GM23248 (cell line): ENCODE measurements around the gene CFAP58. TPM values are rescaled to one million over a fixed set of nuclear protein-coding genes. Genes with fewer than 3 reads are reported as not detected.

Experiments
- DNase-seq: peaks from one replicate; pipeline ENCODE4 v3.0.0-alpha.2; 2015
- H2AFZ ChIP-seq: fragments of 200-600 bp; sonication (generic); 2 replicates; pipeline ENCODE4 v1.6.1; 2016; ENCODE audit warnings: antibody characterized with exemption
- H3F3A ChIP-seq: fragments of 200-600 bp; sonication (generic); 2 replicates; pipeline ENCODE4 v1.6.1; 2016; ENCODE audit warnings: mild to moderate bottlenecking, antibody characterized with exemption, mixed run types; ENCODE audit not compliant: insufficient read depth
- H3K27ac ChIP-seq: fragments of 200-600 bp; sonication (generic); 2 replicates; pipeline ENCODE4 v1.5.1; 2016; ENCODE audit warnings: mild to moderate bottlenecking
- H3K27me3 ChIP-seq: fragments of 200-600 bp; sonication (generic); replicated peaks from 2 replicates; pipeline ENCODE4 v1.6.1; 2016; ENCODE audit warnings: mild to moderate bottlenecking; ENCODE audit not compliant: insufficient read depth
- H3K36me3 ChIP-seq: fragments of 200-600 bp; sonication (generic); 2 replicates; pipeline ENCODE4 v1.6.1; 2016; ENCODE audit warnings: low read depth, mild to moderate bottlenecking
- H3K4me1 ChIP-seq: fragments of 200-600 bp; sonication (generic); 2 replicates; pipeline ENCODE4 v1.6.1; 2016; ENCODE audit warnings: mild to moderate bottlenecking; ENCODE audit not compliant: insufficient read depth
- H3K4me2 ChIP-seq: fragments of 200-600 bp; sonication (generic); one replicate; pipeline ENCODE4 v1.6.1; 2016; ENCODE audit warnings: mild to moderate bottlenecking; ENCODE audit not compliant: unreplicated experiment
- H3K4me3 ChIP-seq: fragments of 200-600 bp; sonication (generic); 2 replicates; pipeline ENCODE4 v1.5.1; 2016; ENCODE audit warnings: mild to moderate bottlenecking
- H3K79me2 ChIP-seq: fragments of 200-600 bp; sonication (generic); 2 replicates; pipeline ENCODE4 v1.6.1; 2016; ENCODE audit warnings: mild to moderate bottlenecking; ENCODE audit not compliant: insufficient read depth
- H3K9ac ChIP-seq: fragments of 200-600 bp; sonication (generic); 2 replicates; pipeline ENCODE4 v1.6.1; 2016; ENCODE audit warnings: mild to moderate bottlenecking
- H3K9me2 ChIP-seq: fragments of 200-600 bp; sonication (generic); 2 replicates; pipeline ENCODE4 v1.6.1; 2016; ENCODE audit warnings: mixed run types, mild to moderate bottlenecking, moderate library complexity; ENCODE audit not compliant: insufficient read depth
- H3K9me3 ChIP-seq: fragments of 200-600 bp; sonication (generic); one replicate; pipeline ENCODE4 v1.6.1; 2017; ENCODE audit warnings: low read depth
- H4K20me1 ChIP-seq: fragments of 200-600 bp; sonication (generic); 2 replicates; pipeline ENCODE4 v1.6.0; 2016; ENCODE audit not compliant: insufficient read depth
- EZH2 ChIP-seq: fragments of 200-600 bp; sonication (generic); IDR thresholded peaks from 2 replicates; pipeline ENCODE4 v1.6.1; 2018; ENCODE audit warnings: antibody characterized with exemption, mild to moderate bottlenecking; ENCODE audit not compliant: insufficient read depth, poor library complexity, severe bottlenecking
- EZH2phosphoT487 ChIP-seq: fragments of 200-600 bp; sonication (generic); IDR thresholded peaks from 2 replicates; pipeline ENCODE4 v1.6.1; 2018; ENCODE audit warnings: antibody characterized with exemption, moderate library complexity, mild to moderate bottlenecking, low read depth; ENCODE audit not compliant: insufficient read depth
- WGBS, 2 experiments: methylation state at CpG; one replicate each; pipeline ENCODE4 v1.1.6; 2015 to 2017; ENCODE audit warnings: low lambda C conversion rate in 2 of 2, low coverage in 1 of 2; ENCODE audit errors: missing lambda C conversion rate in 2 of 2; 5-methylcytosine and 5-hydroxymethylcytosine counted together
- in situ Hi-C: fragments of 300-500 bp; cut with MboI; formaldehyde crosslinking; loops from 2 replicates; pipeline ENCODE4 v1.15.0; 2020
- polyA plus RNA-seq: library from polyadenylated mRNA; unstranded; fragments of >200 nt; fragmentation: Nextera tagmentation; extraction: Ambion mirVana; gene quantifications from 2 replicates; pipeline ENCODE4 v1.2.1, GENCODE V29; 2016
- total RNA-seq: library from RNA; depleted of rRNA; stranded (reverse); fragments of >200 nt; shearing (Covaris generic); gene quantifications from 2 replicates; pipeline ENCODE4 v1.2.3, GENCODE V29; 2014

The CFAP58 gene
- total and polyA plus RNA-seq, 2 experiments from 2014 or later = 0.22 to 0.30 TPM

GRCh38 chr10:104336821-104337467 is 16.7 kb upstream of the CFAP58 start:
- Histone ChIP-seq H3K27me3 (no peaks in the 10 kb centered on the region), H2AFZ (no peak overlapping the region), H3K4me2 (peak overlapping the region; percentile 94), H3K36me3 (no peaks in the 10 kb centered on the region), H3K27ac (peak overlapping the region; percentile 98), H3K9ac (peak overlapping the region; percentile 94), H3K9me3 (no peaks in the 10 kb centered on the region), H3K4me3 (peak overlapping the region; percentile 95), H4K20me1 (no peaks in the 10 kb centered on the region), H3K79me2 (peaks cover 63% of the 10 kb centered on the region), H3K9me2 (no peaks in the 10 kb centered on the region), H3K4me1 (peaks cover 36% of the 10 kb centered on the region), H3F3A (peaks cover 28% of the 10 kb centered on the region)
- TF ChIP-seq EZH2phosphoT487 (no peak), EZH2 (no peak)
- peak; percentile 65 for DNase-seq
- in situ Hi-C loops = no loop called here
- WGBS, 2 experiments = 12 to 16% methylated on average over 12 of the region's 12 CpGs

- H3K27ac ChIP-seq = peak overlapping the region; percentile 98
- in situ Hi-C loops = no loop called here
Observed at GRCh38 chr10:104337521-104337984, 16.1 kb upstream of the CFAP58 start.

GRCh38 chr10:104337985-104338735 is 15.5 kb upstream of the CFAP58 start, which contains the start of gene ITPRIP:
TSS of gene ITPRIP (minus strand) at chr10:104338465. CDS start at chr10:104316051, 22,414 bp downstream.
- DNase-seq = peak; percentile 93
- 1 to 2% methylated on average over 66 to 68 of the region's 70 CpGs for WGBS, 2 experiments
- peaks cover 50% of the 10 kb centered on the region for H3K79me2 ChIP-seq
- H3K36me3 ChIP-seq = no peaks in the 10 kb centered on the region
- no peaks in the 10 kb centered on the region for H3K9me2 ChIP-seq
- TF ChIP-seq EZH2phosphoT487 (no peak), EZH2 (no peak)
- H3K4me1 ChIP-seq = peaks cover 30% of the 10 kb centered on the region
- H3K27me3 ChIP-seq = no peaks in the 10 kb centered on the region
- H3K4me3 ChIP-seq = peak within 1 kb of the TSS; percentile 95
- peak within 1 kb of the TSS; percentile 94 for H3K4me2 ChIP-seq
- H3K9ac ChIP-seq = peak within 1 kb of the TSS; percentile 94
- no peaks in the 10 kb centered on the region for H4K20me1 ChIP-seq
- peak within 1 kb of the TSS; percentile 98 for H3K27ac ChIP-seq
- H2AFZ ChIP-seq = peak within 1 kb of the TSS; percentile 78
- H3F3A ChIP-seq = peaks cover 20% of the 10 kb centered on the region; the same call in 1 of the 2 replicates
- in situ Hi-C loops = no loop called here
- H3K9me3 ChIP-seq = no peaks in the 10 kb centered on the region

More at GRCh38 chr10:104337521-104337984, 16.1 kb upstream of the CFAP58 start:
- peaks cover 22% of the 10 kb centered on the region for H3F3A ChIP-seq
- TF ChIP-seq EZH2 (no peak), EZH2phosphoT487 (no peak)
- H2AFZ ChIP-seq = no peak overlapping the region
- no peaks in the 10 kb centered on the region for H4K20me1 ChIP-seq
- no peaks in the 10 kb centered on the region for H3K9me2 ChIP-seq
- peak; percentile 69 for DNase-seq
- peak overlapping the region; percentile 94 for H3K4me2 ChIP-seq
- H3K36me3 ChIP-seq = no peaks in the 10 kb centered on the region
- H3K27me3 ChIP-seq = no peaks in the 10 kb centered on the region
- H3K9ac ChIP-seq = peak overlapping the region; percentile 94
- WGBS, 2 experiments = 0 to 4% methylated on average over 20 to 23 of the region's 23 CpGs
- H3K79me2 ChIP-seq = peaks cover 56% of the 10 kb centered on the region
- H3K9me3 ChIP-seq = no peaks in the 10 kb centered on the region
- H3K4me3 ChIP-seq = peak overlapping the region; percentile 95
- H3K4me1 ChIP-seq = peaks cover 30% of the 10 kb centered on the region

DNA sequence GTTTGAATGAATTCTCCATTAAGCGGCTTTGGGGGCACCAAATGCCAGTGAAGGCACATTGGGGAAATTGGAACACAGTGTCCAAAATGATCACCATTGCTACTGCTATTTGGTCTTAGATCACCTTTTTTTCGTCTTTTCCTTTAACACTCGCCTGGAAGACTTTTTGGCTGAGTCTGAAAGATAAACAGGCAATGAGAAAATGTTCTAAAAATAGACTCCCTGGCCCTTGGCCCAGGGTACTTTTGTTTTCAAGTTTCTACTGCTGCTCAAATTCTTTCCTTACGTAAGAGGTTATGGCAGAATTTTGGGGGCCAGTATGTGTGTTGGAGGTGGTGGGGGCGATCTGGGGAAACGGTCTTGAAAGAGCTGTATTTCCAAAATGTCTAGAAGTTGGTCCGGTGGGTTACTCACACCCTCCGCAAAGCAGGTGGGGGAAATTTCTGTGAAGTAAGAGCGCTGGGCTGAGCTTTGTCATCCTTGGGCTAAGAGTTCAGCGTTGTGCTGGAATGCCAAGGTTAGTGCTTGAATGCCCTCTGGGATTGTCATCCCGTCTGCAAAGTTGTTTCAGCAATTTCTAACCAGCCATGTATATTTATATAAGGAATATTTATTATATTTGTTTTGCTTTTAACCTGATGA is 14.0 kb upstream of the CFAP58 start:
- in situ Hi-C loops = loop anchor here (10.0 kb wide), 1 partner anchor 45 kb away; no protein-coding TSS in a partner anchor
- H3K4me2 ChIP-seq = peak overlapping the region; percentile 94
- H3K4me3 ChIP-seq = peak overlapping the region; percentile 95
- no peaks in the 10 kb centered on the region for H3K36me3 ChIP-seq
- no peaks in the 10 kb centered on the region for H4K20me1 ChIP-seq
- H3K9me3 ChIP-seq = no peaks in the 10 kb centered on the region
- peaks cover 20% of the 10 kb centered on the region; the same call in 1 of the 2 replicates for H3F3A ChIP-seq
- H3K9me2 ChIP-seq = no peaks in the 10 kb centered on the region
- peaks cover 36% of the 10 kb centered on the region for H3K79me2 ChIP-seq
- peak overlapping the region; percentile 94 for H3K9ac ChIP-seq
- H3K27ac ChIP-seq = peak overlapping the region; percentile 98
- TF ChIP-seq EZH2 = no peak
- TF ChIP-seq EZH2phosphoT487 = no peak
- H3K4me1 ChIP-seq = peaks cover 28% of the 10 kb centered on the region
- DNase-seq = peak; percentile 89
- H3K27me3 ChIP-seq = no peaks in the 10 kb centered on the region
- 7% methylated on average over 11 of the region's 11 CpGs for WGBS, 2 experiments
- peak overlapping the region; percentile 78 for H2AFZ ChIP-seq
